AML-193 (cell line): ENCODE measurements around the gene EFEMP1.
"Not testable (repeated sequence)": the region's sequence is repeated elsewhere in the genome, so short reads cannot be mapped to it uniquely, and the experiment has no call there.

Experiments used
- DNase-seq, 2 experiments: peaks; one replicate each; lab custom pipeline; 2025; lab: John Stamatoyannopoulos, UW

EFEMP1 gene

DNA sequence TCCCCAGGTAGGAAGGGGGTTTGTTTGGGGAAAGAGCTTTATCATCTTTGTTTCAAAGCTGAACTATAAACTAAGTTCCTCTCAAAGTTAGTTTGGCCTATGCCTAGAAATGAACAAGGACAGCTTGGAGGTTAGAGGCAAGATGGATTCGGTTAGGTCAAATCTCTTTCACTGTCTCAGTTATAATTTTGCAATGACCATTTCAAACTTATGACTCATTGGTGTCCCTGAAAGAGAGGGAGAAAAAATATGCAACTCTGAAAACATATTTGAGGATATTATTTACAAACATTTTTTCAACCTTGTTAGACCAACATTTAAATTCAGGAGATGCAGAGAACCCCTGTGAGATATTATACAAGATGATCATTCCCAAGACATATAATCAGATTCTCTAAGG, 95.7 kb downstream of the EFEMP1 start:
- no peak for DNase-seq

DNA sequence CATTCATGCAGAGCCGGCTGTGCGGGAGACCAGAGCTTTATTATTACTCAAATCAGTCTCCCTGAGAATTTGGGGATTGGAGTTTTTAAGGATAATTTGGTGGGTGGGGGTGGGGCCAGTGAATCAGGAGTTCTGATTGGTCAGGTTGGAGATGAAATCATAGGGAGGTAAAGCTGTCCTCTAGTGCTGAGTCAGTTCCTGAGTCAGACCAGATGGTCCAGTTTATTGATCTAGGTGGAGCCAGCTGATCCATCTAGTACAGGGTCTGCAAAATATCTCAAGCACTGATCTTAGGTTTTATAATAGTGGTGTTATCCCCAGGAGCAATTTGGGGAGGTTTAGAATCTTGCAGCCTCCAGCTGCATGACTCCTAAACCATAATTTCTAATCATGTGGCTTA, 96.2 kb downstream of the EFEMP1 start:
- not testable (repeated sequence) for DNase-seq

DNA sequence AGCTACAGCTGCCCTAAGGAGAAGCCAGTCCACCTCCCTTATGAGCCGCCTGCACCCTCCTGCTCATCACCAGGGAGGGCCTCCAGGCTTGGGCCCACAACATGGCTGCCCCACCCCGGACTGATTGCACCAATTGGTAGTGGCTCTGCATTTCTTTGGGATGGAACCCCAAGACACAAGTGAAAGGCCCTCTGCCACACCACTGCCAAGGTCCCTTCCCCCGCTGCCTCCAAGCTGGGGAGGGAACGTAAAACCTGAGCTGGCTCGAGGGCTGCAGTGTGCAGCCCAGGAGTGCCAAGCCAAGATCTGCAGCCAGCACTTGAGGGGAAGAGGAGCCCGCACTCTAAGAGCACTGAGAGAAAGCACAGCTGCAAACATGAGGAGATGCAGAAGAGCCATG, 97.3 kb downstream of the EFEMP1 start:
- DNase-seq, result no peak

DNA sequence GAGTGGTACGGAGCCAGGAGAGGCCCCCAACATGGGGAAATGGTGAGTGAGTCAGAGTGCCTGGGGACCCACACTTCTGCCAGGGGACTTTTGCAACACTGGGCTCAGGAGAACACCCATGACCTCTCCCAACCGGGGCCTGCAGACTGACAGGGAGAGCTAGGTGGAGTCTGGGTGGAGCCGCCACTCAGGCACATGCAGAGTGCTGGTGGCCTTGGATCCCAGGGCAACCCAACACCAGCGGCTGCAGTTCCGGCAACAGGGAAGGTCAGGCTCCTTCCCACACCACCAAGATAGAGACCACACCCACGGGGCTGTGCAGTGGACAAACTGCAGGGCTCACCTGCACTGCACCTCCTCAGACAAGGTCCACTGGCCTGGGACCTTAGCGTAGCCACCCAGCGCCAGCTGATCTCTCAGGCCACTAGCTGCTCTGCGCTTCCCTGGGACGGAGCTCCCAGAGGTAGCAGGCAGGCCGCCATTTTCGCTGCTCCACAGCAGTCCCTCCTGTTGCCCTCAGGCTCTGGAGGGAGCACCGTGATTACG, 99.0 kb downstream of the EFEMP1 start:
- DNase-seq, result no peak
